Muscle of leg (tissue), 11 donors: Measurements from ENCODE around the gene MAST4. TPM values are rescaled to one million over a fixed set of nuclear protein-coding genes. Genes with fewer than 3 reads are reported as not detected.
"Not testable (repeated sequence)": the region's sequence is repeated elsewhere in the genome, so short reads cannot be mapped to it uniquely, and the experiment has no call there.

Experiments used
- DNase-seq: peaks from one replicate; pipeline ENCODE4 v3.0.0; 2013
- H3K27ac ChIP-seq: one replicate; pipeline ENCODE4 v1.5.1; 2013; ENCODE audit warnings: mild to moderate bottlenecking, low read length, control low read depth
- H3K27me3 ChIP-seq: one replicate; pipeline ENCODE4 v1.6.1; 2013; ENCODE audit warnings: low read length; ENCODE audit not compliant: control insufficient read depth, insufficient read depth
- H3K36me3 ChIP-seq: one replicate; pipeline ENCODE4 v1.6.1; 2013; ENCODE audit warnings: low read length; ENCODE audit not compliant: control insufficient read depth, insufficient read depth
- H3K4me1 ChIP-seq: one replicate; pipeline ENCODE4 v1.6.1; 2013; ENCODE audit warnings: low read length; ENCODE audit not compliant: control insufficient read depth, insufficient read depth
- H3K4me3 ChIP-seq: one replicate; pipeline ENCODE4 v1.5.1; 2013; ENCODE audit warnings: low read length, control low read depth
- H3K9me3 ChIP-seq: replicated peaks from 2 replicates; pipeline ENCODE4 v1.6.1; 2013; ENCODE audit warnings: low read depth, low read length; ENCODE audit not compliant: control insufficient read depth
- WGBS: methylation state at CpG from one replicate; pipeline ENCODE4 v1.1.5; 2013; ENCODE audit warnings: missing lambda C conversion rate; ENCODE audit not compliant: insufficient coverage; 5-methylcytosine and 5-hydroxymethylcytosine counted together
- polyA plus RNA-seq, 8 donors: library from polyadenylated mRNA; unstranded; fragments of 120-200 nt; gene quantifications; one replicate each; pipeline versions ENCODE4 v1.2.1 to v1.2.3, GENCODE V29; 2013; ENCODE audit warnings: inconsistent platforms in 1 of 8, low replicate concordance in 1 of 8; ENCODE audit not compliant: insufficient read length in 8 of 8, insufficient read depth in 1 of 8
- total RNA-seq: library from RNA; stranded (reverse); fragments of 120-200 nt; gene quantifications from one replicate; pipeline ENCODE4 v1.2.4, GENCODE V29; 2013

MAST4 gene
- total and polyA plus RNA-seq, 9 donors, result 7.3 to 15.4 (median 10.9) TPM

DNA sequence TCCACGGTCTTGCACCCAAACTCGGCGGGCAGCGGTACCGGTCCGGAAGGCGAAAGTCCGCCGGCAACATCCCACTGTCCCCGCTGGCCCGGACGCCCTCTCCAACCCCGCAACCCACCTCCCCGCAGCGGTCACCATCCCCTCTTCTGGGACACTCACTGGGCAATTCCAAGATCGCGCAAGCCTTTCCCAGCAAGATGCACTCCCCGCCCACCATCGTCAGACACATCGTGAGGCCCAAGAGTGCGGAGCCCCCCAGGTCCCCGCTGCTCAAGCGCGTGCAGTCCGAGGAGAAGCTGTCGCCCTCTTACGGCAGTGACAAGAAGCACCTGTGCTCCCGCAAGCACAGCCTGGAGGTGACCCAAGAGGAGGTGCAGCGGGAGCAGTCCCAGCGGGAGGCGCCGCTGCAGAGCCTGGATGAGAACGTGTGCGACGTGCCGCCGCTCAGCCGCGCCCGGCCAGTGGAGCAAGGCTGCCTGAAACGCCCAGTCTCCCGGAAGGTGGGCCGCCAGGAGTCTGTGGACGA is 567.1 kb downstream of the MAST4 start:
- WGBS, result 97% methylated on average over 32 of the region's 44 CpGs
- H3K4me1 ChIP-seq, result peaks cover 11% of the 10 kb centered on the region
- H3K36me3 ChIP-seq, result peaks cover 48% of the 10 kb centered on the region
- no peak overlapping the region for H3K27ac ChIP-seq
- no peak overlapping the region for H3K4me3 ChIP-seq
- no peaks in the 10 kb centered on the region for H3K27me3 ChIP-seq
- DNase-seq, result no peak
- no peaks in the 10 kb centered on the region for H3K9me3 ChIP-seq

GRCh38 chr5:67163863-67164595 is 567.8 kb downstream of the MAST4 start:
- Histone ChIP-seq H3K27me3 (no peaks in the 10 kb centered on the region), H3K36me3 (peaks cover 48% of the 10 kb centered on the region), H3K9me3 (no peaks in the 10 kb centered on the region), H3K27ac (no peak overlapping the region), H3K4me3 (no peak overlapping the region), H3K4me1 (peaks cover 11% of the 10 kb centered on the region)
- 93% methylated on average over 33 of the region's 33 CpGs for WGBS
- DNase-seq, result no peak

- no peak for DNase-seq
- no peak overlapping the region for H3K4me3 ChIP-seq
- WGBS, result 100% methylated on average over 5 of the region's 17 CpGs
- H3K36me3 ChIP-seq, result peaks cover 48% of the 10 kb centered on the region
- H3K27ac ChIP-seq, result no peak overlapping the region
- H3K9me3 ChIP-seq, result no peaks in the 10 kb centered on the region
- peaks cover 11% of the 10 kb centered on the region for H3K4me1 ChIP-seq
- H3K27me3 ChIP-seq, result no peaks in the 10 kb centered on the region
Measured at GRCh38 chr5:67164856-67165525, 568.8 kb downstream of the MAST4 start.

- H3K4me3 ChIP-seq, result peak overlapping the region; percentile 23
- peak; percentile 91 for DNase-seq
- H3K4me1 ChIP-seq, result peaks cover 11% of the 10 kb centered on the region
- 42% methylated on average over 34 of the region's 36 CpGs for WGBS
- peaks cover 48% of the 10 kb centered on the region for H3K36me3 ChIP-seq
- no peaks in the 10 kb centered on the region for H3K9me3 ChIP-seq
- H3K27ac ChIP-seq, result peak overlapping the region; percentile 31
- H3K27me3 ChIP-seq, result no peaks in the 10 kb centered on the region
Measured at GRCh38 chr5:67165526-67166459, 569.6 kb downstream of the MAST4 start.

- DNase-seq, result no peak
- peaks cover 47% of the 10 kb centered on the region for H3K36me3 ChIP-seq
- H3K4me1 ChIP-seq, result peaks cover 11% of the 10 kb centered on the region
- peak overlapping the region; percentile 23 for H3K4me3 ChIP-seq
- H3K27ac ChIP-seq, result peak overlapping the region; percentile 31
- WGBS, result 50% methylated on average over 27 of the region's 31 CpGs
- H3K9me3 ChIP-seq, result no peaks in the 10 kb centered on the region
- H3K27me3 ChIP-seq, result no peaks in the 10 kb centered on the region
Measured at GRCh38 chr5:67166460-67167285, 570.5 kb downstream of the MAST4 start.

DNA sequence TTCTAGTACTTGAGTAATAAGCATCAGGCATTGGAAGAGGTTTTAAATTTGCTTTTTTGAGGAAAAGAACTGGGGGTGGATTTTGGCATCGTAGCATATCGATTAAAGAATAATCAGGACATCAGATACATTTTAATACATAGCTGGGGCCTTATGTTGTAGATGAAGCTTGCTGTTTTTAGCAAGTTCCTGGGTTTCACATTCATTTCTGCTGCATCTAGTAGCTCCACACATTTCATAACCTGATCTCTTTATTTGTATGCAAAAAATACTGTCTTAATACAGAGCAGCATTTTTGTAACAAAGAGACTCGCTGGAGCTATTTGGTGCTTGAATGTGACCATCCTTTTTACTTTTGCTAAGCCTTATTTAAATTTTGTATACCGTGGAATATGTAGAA is 571.9 kb downstream of the MAST4 start:
- Histone ChIP-seq H3K9me3 (no peaks in the 10 kb centered on the region), H3K27ac (no peak overlapping the region), H3K4me1 (peaks cover 11% of the 10 kb centered on the region), H3K4me3 (no peak overlapping the region), H3K36me3 (peaks cover 38% of the 10 kb centered on the region), H3K27me3 (no peaks in the 10 kb centered on the region)
- WGBS, result no CpG with 5 or more reads among the region's 4 CpGs
- no peak for DNase-seq

DNA sequence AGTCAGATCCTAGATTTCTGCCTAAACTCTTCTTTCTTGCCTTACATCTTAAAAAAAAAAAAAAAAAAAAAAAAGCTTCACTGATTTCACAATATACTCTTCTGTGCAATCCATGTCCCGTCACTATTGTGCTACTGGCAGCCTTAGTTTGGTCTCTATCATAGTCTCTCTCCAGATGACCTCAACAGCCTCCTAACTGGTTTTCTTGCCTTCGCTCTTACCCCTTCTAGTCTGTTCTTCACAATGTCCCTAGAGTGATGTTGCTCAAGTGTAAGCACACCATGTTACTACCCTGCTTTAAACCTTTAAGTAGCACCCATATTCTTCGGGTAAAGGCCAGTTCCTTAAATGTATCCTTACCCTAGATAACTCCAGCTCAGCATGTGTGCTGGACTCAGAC is 574.6 kb downstream of the MAST4 start:
- Histone ChIP-seq H3K9me3 (no peaks in the 10 kb centered on the region), H3K4me1 (peaks cover 9% of the 10 kb centered on the region), H3K27me3 (no peaks in the 10 kb centered on the region), H3K4me3 (no peak overlapping the region), H3K36me3 (peaks cover 12% of the 10 kb centered on the region), H3K27ac (no peak overlapping the region)
- WGBS, result 90% methylated on average over 3 of the region's 3 CpGs
- DNase-seq, result no peak

DNA sequence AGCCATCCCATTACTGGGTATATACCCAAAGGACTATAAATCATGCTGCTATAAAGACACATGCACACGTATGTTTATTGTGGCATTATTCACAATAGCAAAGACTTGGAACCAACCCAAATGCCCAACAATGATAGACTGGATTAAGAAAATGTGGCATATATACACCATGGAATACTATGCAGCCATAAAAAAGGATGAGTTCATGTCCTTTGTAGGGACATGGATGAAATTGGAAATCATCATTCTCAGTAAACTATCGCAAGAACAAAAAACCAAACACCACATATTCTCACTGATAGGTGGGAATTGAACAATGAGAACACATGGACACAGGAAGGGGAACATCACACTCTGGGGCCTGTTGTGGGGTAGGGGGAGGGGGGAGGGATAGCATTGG is 577.2 kb downstream of the MAST4 start:
- H3K9me3 ChIP-seq, H3K27me3 ChIP-seq, H3K4me1 ChIP-seq, H3K4me3 ChIP-seq, H3K36me3 ChIP-seq, H3K27ac ChIP-seq, DNase-seq: not testable (repeated sequence)
- WGBS, result no CpG with 5 or more reads among the region's 2 CpGs

DNA sequence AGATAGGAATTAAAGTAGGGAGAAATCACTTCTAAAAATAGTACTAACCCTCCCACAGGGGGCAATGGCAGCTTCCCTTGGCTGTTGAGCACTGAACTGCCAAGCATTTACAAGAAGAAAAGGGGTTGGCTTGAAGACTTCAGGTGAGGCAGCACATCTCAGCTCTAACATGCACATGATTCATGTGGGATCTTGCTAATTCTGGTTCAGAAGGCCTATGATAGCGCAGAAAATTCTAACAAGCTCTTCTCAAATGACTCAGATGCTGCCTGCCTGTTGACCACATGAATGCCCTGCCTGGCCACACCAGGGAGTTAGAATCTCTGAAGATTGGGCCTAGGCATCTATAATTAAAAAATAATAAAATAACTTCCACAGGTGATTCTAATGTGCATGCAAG is 577.8 kb downstream of the MAST4 start:
- no peaks in the 10 kb centered on the region for H3K4me1 ChIP-seq
- H3K36me3 ChIP-seq, result no peaks in the 10 kb centered on the region
- H3K4me3 ChIP-seq, result no peak overlapping the region
- no peaks in the 10 kb centered on the region for H3K27me3 ChIP-seq
- no CpG with 5 or more reads among the region's 1 CpG for WGBS
- H3K27ac ChIP-seq, result no peak overlapping the region
- peaks cover 2% of the 10 kb centered on the region for H3K9me3 ChIP-seq
- DNase-seq, result no peak
